OCI-LY7 (cell line): ENCODE data around the gene PLXNC1. TPM values are rescaled to one million over a fixed set of nuclear protein-coding genes. Genes with fewer than 3 reads are reported as not detected.

Experiments used
- BruUV-seq: library from RNA; stranded (reverse); fragments of 400-500 nt; replicated peaks from 2 replicates; lab custom pipeline; 2021; lab: Mats Ljungman, UMichigan
- CTCF ChIA-PET: fragments of 300-600 bp; sonication (Branson Sonifier 250); formaldehyde crosslinking; loops from one replicate; lab custom pipeline; 2022; ENCODE audit warnings: antibody characterized with exemption; ENCODE audit not compliant: unreplicated experiment; lab: Charles Lee
- POLR2A ChIA-PET: fragments of 300-600 bp; sonication (Branson Sonifier 250); formaldehyde crosslinking; loops from one replicate; lab custom pipeline; 2022; ENCODE audit warnings: antibody characterized with exemption; lab: Charles Lee
- DNase-seq: peaks from one replicate; pipeline ENCODE4 v3.0.0-alpha.2; 2015; ENCODE audit warnings: low spot score
- H2AFZ ChIP-seq: fragments of 200-600 bp; sonication (generic), shearing (Covaris generic); 2 replicates; pipeline ENCODE4 v1.6.1; 2014; ENCODE audit warnings: mild to moderate bottlenecking, antibody characterized with exemption, low read length, moderate library complexity
- H3K27ac ChIP-seq: fragments of 200-600 bp; sonication (generic); 2 replicates; pipeline ENCODE4 v1.5.1; 2014; ENCODE audit warnings: mixed run types, low read depth, mild to moderate bottlenecking, moderate library complexity, low read length, inconsistent platforms; ENCODE audit not compliant: poor library complexity, severe bottlenecking
- H3K36me3 ChIP-seq: fragments of 200-600 bp; sonication (generic); 2 replicates; pipeline ENCODE4 v1.6.1; 2014; ENCODE audit warnings: mild to moderate bottlenecking, antibody characterized with exemption, low read length, moderate library complexity, mixed read lengths; ENCODE audit not compliant: insufficient read depth
- H3K4me1 ChIP-seq: fragments of 200-600 bp; sonication (generic); 2 replicates; pipeline ENCODE4 v1.5.1; 2014; ENCODE audit warnings: mild to moderate bottlenecking, low read length; ENCODE audit not compliant: insufficient read depth, poor library complexity, severe bottlenecking
- H3K4me2 ChIP-seq: fragments of 200-600 bp; sonication (generic); 2 replicates; pipeline ENCODE4 v1.6.1; 2014; ENCODE audit warnings: mild to moderate bottlenecking, low read length
- H3K4me3 ChIP-seq: fragments of 200-600 bp; sonication (generic); 2 replicates; pipeline ENCODE4 v1.5.1; 2014; ENCODE audit warnings: mild to moderate bottlenecking, low read depth, low read length; ENCODE audit not compliant: poor library complexity, severe bottlenecking
- H3K79me2 ChIP-seq: fragments of 200-600 bp; sonication (generic); 2 replicates; pipeline ENCODE4 v1.6.1; 2016; ENCODE audit warnings: low read depth, mild to moderate bottlenecking, low read length, moderate library complexity, mixed read lengths; ENCODE audit not compliant: insufficient read depth
- H3K9me2 ChIP-seq: fragments of 200-600 bp; sonication (generic); 2 replicates; pipeline ENCODE4 v1.6.1; 2016; ENCODE audit warnings: mild to moderate bottlenecking, low read length, mixed read lengths; ENCODE audit not compliant: insufficient read depth
- H3K9me3 ChIP-seq: fragments of 200-600 bp; sonication (generic); 2 replicates; pipeline ENCODE4 v1.6.1; 2014; ENCODE audit warnings: mild to moderate bottlenecking, mixed run types, low read length, mixed read lengths
- H4K20me1 ChIP-seq: fragments of 200-600 bp; sonication (generic); 2 replicates; pipeline ENCODE4 v1.6.1; 2014; ENCODE audit warnings: mild to moderate bottlenecking, antibody characterized with exemption, low read length, moderate library complexity, mixed read lengths; ENCODE audit not compliant: insufficient read depth
- CTCF ChIP-seq: fragments of 200-600 bp; sonication (generic); conservative IDR thresholded peaks from 2 replicates; pipeline ENCODE4 v1.5.1; 2014; ENCODE audit warnings: mild to moderate bottlenecking, antibody characterized with exemption, low read length, moderate library complexity, mixed read lengths
- EZH2phosphoT487 ChIP-seq: fragments of 200-600 bp; sonication (generic); IDR thresholded peaks from 2 replicates; pipeline ENCODE4 v1.6.1; 2018; ENCODE audit warnings: low read depth, borderline replicate concordance, mild to moderate bottlenecking, mixed run types, antibody characterized with exemption, low read length, moderate library complexity, mixed read lengths
- intact Hi-C: fragments of 100-400 bp; cut with micrococcal nuclease; formaldehyde crosslinking; loops from one replicate; pipeline ENCODE4 v1.10.0; 2022; ENCODE audit not compliant: unreplicated experiment
- total RNA-seq, 2 experiments: library from RNA; depleted of rRNA in 1 of 2; stranded (reverse); fragments of >200 nt in 1 of 2; shearing (Covaris generic) in 1 of 2; gene quantifications; 2 replicates each; pipeline ENCODE4 v1.2.3, GENCODE V29; 2014 to 2022

The PLXNC1 gene
- total RNA-seq, 2 experiments from 2014 or later: 4.5 to 8.0 TPM

GRCh38 chr12:94229902-94230301, 81.5 kb downstream of the PLXNC1 start:
- ChIA-PET POLR2A (no interaction called here), CTCF (no interaction called here)
- TF ChIP-seq CTCF (no peak), EZH2phosphoT487 (no peak)
- no TSS peak for BruUV-seq
- Histone ChIP-seq H3K79me2 (no peaks in the 10 kb centered on the region), H3K4me3 (no peak overlapping the region), H2AFZ (no peak overlapping the region), H3K9me2 (no peaks in the 10 kb centered on the region), H3K9me3 (no peaks in the 10 kb centered on the region), H3K27ac (no peak overlapping the region), H4K20me1 (no peaks in the 10 kb centered on the region), H3K4me1 (peaks cover 20% of the 10 kb centered on the region), H3K36me3 (no peaks in the 10 kb centered on the region), H3K4me2 (no peak overlapping the region)
- DNase-seq: no peak
- intact Hi-C loops: no loop called here

GRCh38 chr12:94230357-94230905, 82.1 kb downstream of the PLXNC1 start:
- Histone ChIP-seq H3K36me3 (no peaks in the 10 kb centered on the region), H2AFZ (no peak overlapping the region), H3K4me1 (peaks cover 20% of the 10 kb centered on the region), H3K79me2 (no peaks in the 10 kb centered on the region), H3K4me3 (no peak overlapping the region), H3K27ac (no peak overlapping the region), H3K9me3 (no peaks in the 10 kb centered on the region), H3K9me2 (no peaks in the 10 kb centered on the region), H4K20me1 (no peaks in the 10 kb centered on the region), H3K4me2 (no peak overlapping the region)
- peak; percentile 33 for DNase-seq
- ChIA-PET POLR2A (no interaction called here), CTCF (no interaction called here)
- no peak for TF ChIP-seq CTCF
- no peak for TF ChIP-seq EZH2phosphoT487
- BruUV-seq: no TSS peak
- intact Hi-C loops: no loop called here

GRCh38 chr12:94231709-94232108, 83.3 kb downstream of the PLXNC1 start:
- no TSS peak for BruUV-seq
- Histone ChIP-seq H3K36me3 (no peaks in the 10 kb centered on the region), H3K4me1 (peaks cover 20% of the 10 kb centered on the region), H3K4me2 (no peak overlapping the region), H2AFZ (no peak overlapping the region), H3K79me2 (no peaks in the 10 kb centered on the region), H3K4me3 (no peak overlapping the region), H3K9me3 (no peaks in the 10 kb centered on the region), H3K9me2 (no peaks in the 10 kb centered on the region), H4K20me1 (no peaks in the 10 kb centered on the region), H3K27ac (no peak overlapping the region)
- TF ChIP-seq CTCF: no peak
- TF ChIP-seq EZH2phosphoT487: no peak
- intact Hi-C loops: no loop called here
- ChIA-PET POLR2A (interaction anchor here (0.7 to 0.8 kb wide), 2 partner anchors 9 to 21 kb away, joined by 3 read pairs; no protein-coding TSS in a partner anchor), CTCF (no interaction called here)
- no peak for DNase-seq
